ENCODE measurements around the gene PRKCB.
A peak's percentile ranks its signal among the peaks of the same experiment; 100 is the strongest.

PRKCB gene

GRCh38 chr16:24044467-24044866 is 208.7 kb downstream of the PRKCB start:
- no peak overlapping the region for H3K4me3 ChIP-seq (ENCODE audit: low read depth, low read length)
- DNase-seq (ENCODE audit: low read depth): no peak
- no peak for TF ChIP-seq CTCF (conservative IDR thresholded peaks at IDR 0.05; ENCODE audit: low read depth, low read length)

- TF ChIP-seq CTCF (conservative IDR thresholded peaks at IDR 0.05; ENCODE audit: low read depth, low read length): peak; percentile 32
- H3K4me3 ChIP-seq (ENCODE audit: low read depth, low read length): no peak overlapping the region
- DNase-seq (ENCODE audit: low read depth): peak; percentile 1
Observed at GRCh38 chr16:24045641-24046040, 209.9 kb downstream of the PRKCB start.

- H3K4me3 ChIP-seq (ENCODE audit: low read depth, low read length): no peak overlapping the region
- no peak for DNase-seq (ENCODE audit: low read depth)
- TF ChIP-seq CTCF (conservative IDR thresholded peaks at IDR 0.05; ENCODE audit: low read depth, low read length): no peak
Observed at GRCh38 chr16:24046442-24046841, 210.7 kb downstream of the PRKCB start.

- no peak for DNase-seq (ENCODE audit: low read depth)
- H3K4me3 ChIP-seq (ENCODE audit: low read depth, low read length): no peak overlapping the region
- no peak for TF ChIP-seq CTCF (conservative IDR thresholded peaks at IDR 0.05; ENCODE audit: low read depth, low read length)
Observed at GRCh38 chr16:24049113-24049512, 213.3 kb downstream of the PRKCB start.

- DNase-seq (ENCODE audit: low read depth): no peak
- no peak overlapping the region for H3K4me3 ChIP-seq (ENCODE audit: low read depth, low read length)
- TF ChIP-seq CTCF (conservative IDR thresholded peaks at IDR 0.05; ENCODE audit: low read depth, low read length): no peak
Observed at GRCh38 chr16:24051125-24051524, 215.3 kb downstream of the PRKCB start.

GRCh38 chr16:24052329-24053098 is 216.7 kb downstream of the PRKCB start:
- no peak for TF ChIP-seq CTCF (conservative IDR thresholded peaks at IDR 0.05; ENCODE audit: low read depth, low read length)
- no peak for DNase-seq (ENCODE audit: low read depth)
- H3K4me3 ChIP-seq (ENCODE audit: low read depth, low read length): no peak overlapping the region
